Dedifferentiated amniotic fluid mesenchymal stem cell (primary cell): ENCODE results near the gene FBXO8.
A peak's percentile ranks its signal among the peaks of the same experiment; 100 is the strongest.
"Not testable (repeated sequence)": the region's sequence is repeated elsewhere in the genome, so short reads cannot be mapped to it uniquely, and the experiment has no call there.

Source experiments
- DNase-seq: peaks from one replicate; pipeline ENCODE4 v3.0.0-alpha.2; 2016; ENCODE audit errors: extremely low spot score

The FBXO8 gene, protein sequence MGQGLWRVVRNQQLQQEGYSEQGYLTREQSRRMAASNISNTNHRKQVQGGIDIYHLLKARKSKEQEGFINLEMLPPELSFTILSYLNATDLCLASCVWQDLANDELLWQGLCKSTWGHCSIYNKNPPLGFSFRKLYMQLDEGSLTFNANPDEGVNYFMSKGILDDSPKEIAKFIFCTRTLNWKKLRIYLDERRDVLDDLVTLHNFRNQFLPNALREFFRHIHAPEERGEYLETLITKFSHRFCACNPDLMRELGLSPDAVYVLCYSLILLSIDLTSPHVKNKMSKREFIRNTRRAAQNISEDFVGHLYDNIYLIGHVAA

GRCh38 chr4:174283507-174284471, at the start of gene FBXO8, which contains the start of gene CEP44:
Gene FBXO8 (minus strand): TSS chr4:174283667. CDS start chr4:174263092, 20,575 bp downstream.
Gene CEP44 (plus strand): TSS chr4:174283911. CDS start chr4:174299122, 15,211 bp downstream.
- DNase-seq = peak; percentile 73

DNA sequence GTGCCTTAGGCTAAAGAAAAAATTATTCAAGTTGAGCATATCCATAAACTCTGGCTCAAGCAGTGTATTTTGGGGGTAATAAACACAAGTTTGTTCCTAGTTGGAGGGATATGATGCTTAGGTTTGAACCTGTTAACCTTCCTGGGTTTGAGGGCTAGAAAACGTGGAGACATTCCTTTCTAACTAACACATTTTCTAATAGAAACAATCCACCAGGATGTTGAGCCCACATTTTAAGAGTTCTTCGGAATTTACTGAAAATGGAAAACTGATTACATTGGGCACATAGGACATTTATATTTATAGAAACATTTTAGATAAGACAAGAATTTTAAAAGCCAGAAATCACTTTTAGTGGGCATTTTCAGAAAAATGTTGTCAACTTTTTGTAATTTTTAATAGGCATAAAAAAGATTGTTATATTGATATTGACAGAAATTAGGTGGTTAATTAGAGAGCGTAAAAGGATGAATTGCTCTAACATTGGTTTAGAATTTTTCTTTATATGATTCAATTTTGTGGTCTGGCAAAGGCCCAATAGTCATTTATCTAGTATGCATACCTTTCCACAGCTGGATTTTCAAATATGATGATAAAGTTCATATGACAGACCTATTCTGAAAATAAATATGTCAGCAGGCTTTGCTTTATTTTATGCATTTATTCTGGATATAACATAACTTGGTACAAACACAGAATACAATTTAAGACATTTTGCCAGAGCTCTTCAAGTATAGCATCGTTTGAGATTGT, 49.5 kb upstream of the FBXO8 start:
- no peak for DNase-seq

DNA sequence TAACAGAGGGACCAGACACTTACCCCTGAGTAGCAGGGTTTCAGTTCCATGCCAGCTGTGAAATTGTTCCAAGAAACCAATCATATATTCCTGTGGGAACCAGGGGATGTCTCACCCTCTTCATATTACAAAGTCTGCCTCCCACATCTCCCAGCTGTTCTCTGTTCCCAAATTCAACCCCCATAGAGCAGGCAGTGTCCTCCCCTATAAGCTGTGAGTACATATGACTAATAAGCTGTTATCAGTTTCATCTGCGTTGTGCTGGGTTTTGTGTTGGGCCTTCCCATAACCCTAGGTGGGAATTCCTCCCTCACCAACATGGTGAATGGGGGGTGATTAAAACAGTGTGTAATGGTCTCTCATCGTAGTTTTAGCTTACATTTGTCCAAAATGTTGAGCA, 41.3 kb upstream of the FBXO8 start:
- DNase-seq = no peak

- DNase-seq = no peak
Measured at GRCh38 chr4:174324236-174324635, 40.8 kb upstream of the FBXO8 start.

DNA sequence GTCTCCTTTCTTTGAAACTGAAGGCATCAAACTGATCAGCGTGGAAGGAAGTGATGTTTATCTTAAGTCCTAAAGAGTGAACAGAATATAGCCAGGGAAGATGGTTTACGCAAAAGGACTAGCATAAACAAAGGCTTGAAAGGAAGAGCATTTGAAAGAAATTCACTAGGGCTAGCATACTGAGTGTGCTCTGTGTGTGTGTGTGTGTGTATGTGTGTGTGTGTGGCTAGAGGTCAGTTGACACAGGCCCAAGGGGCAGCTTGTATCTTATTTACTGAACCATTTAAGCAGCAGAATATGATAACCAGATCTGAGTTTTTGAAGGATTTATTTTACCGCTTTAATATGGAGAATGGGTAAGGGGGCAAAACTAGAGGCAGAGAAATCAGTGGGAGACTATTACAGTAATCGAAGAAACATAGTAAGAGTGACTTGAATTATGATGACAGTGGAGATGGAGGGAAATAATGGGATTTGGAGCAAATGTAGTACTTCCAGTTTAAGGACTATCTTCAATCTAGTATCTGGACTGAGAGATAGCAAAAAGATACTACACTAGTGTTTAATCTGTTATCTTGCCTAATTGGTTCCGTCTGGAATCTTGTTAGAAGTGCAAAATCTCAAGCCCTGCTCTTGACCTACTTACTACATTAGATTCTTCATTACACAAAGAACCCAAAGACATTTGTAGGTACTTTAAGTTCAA, 37.2 kb upstream of the FBXO8 start:
- no peak for DNase-seq

GRCh38 chr4:174318829-174319764, 35.6 kb upstream of the FBXO8 start:
- DNase-seq = no peak

DNA sequence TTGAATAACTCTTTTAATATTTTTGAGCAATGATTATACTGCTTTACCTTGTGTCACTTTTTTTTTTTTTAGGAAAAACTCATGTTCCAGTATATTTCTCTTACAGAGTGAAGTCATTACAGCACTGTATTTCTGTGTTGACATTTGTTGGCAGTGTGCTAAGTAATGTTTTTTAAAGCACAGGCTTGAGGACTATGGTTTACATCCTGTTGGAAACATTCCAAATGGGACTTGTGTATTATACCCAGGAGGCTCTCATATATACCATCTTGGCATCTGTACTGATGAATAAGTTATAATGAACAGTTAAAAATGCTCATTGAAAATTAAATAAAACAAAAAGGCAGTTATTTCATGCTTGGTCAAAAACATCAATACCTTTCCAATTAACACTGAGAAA, 34.1 kb upstream of the FBXO8 start:
- no peak for DNase-seq

- DNase-seq = no peak
Measured at GRCh38 chr4:174316954-174317353, 33.5 kb upstream of the FBXO8 start.

- DNase-seq = no peak
Measured at GRCh38 chr4:174316546-174316945, 33.1 kb upstream of the FBXO8 start.

- no peak for DNase-seq
Measured at GRCh38 chr4:174314770-174315169, 31.3 kb upstream of the FBXO8 start.

GRCh38 chr4:174314274-174314673, 30.8 kb upstream of the FBXO8 start:
- no peak for DNase-seq

DNA sequence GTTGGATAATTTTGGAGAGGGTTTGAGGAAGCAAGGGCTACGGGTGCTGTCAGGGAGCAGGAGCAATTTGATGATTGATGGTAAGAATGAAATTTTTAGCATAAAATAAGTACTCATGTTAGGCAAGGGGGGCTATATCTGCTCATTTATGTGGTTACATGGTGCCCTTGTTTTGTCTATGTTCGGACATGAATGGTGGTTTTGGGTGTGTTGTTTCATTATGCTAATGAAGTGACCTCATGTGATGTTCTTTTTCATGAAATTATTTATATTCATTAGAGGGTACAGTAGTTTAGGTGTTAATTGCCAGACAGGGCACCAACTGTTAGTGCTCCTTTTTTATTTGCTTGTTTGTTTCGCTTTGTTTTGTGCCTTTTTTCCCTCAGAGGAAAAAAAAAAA, 29.5 kb upstream of the FBXO8 start:
- no peak for DNase-seq

DNA sequence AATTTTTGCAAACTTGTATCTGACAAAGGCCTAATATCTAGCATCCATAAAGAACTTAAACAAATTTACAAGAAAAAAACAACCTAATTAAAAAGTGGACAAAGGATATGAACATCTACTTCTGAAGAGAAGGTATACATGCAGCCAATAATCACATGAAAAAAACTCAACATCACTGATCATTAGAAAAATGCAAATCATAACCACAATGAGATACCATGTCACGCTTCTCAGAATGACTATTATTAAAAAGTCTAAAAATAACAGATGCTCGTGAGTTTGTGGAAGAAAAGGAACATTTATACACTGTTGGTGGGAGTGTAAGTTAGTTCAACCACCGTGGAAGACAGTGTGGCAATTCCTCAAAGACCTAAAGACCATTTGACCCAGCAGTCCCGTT, 24.2 kb upstream of the FBXO8 start:
- no peak for DNase-seq

GRCh38 chr4:174305961-174306360, 22.5 kb upstream of the FBXO8 start:
- no peak for DNase-seq

GRCh38 chr4:174304664-174305063, 21.2 kb upstream of the FBXO8 start:
- no peak for DNase-seq

DNA sequence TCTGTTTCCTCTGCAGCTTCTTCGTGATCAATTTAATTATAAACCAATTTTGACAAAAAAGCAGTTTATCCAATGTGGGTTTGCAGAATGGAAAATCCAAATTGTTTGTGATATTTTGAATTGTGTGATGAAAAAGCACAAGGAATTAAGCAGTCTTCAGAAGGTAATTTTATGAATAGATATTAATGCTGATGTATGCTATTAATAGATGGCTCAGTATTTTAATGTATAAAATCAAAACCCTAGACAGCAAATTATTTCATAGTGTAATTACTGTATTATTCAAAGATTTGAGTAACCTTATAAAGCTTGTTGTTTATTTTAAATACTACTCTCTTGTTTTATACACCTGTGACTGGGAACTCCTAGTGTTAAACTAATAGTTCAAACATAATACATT, 20.2 kb upstream of the FBXO8 start:
- no peak for DNase-seq

- DNase-seq = not testable (repeated sequence)
Measured at GRCh38 chr4:174295142-174295541, 11.7 kb upstream of the FBXO8 start.

GRCh38 chr4:174294641-174295040, 11.2 kb upstream of the FBXO8 start:
- not testable (repeated sequence) for DNase-seq

GRCh38 chr4:174292473-174292872, 9.0 kb upstream of the FBXO8 start:
- DNase-seq = no peak

GRCh38 chr4:174286870-174287269, 3.4 kb upstream of the FBXO8 start:
- no peak for DNase-seq
